PC-9 (cell line): ENCODE measurements around the gene C17orf100. TPM values are rescaled to one million over a fixed set of nuclear protein-coding genes. Genes with fewer than 3 reads are reported as not detected.
"Not testable (repeated sequence)": the region's sequence is repeated elsewhere in the genome, so short reads cannot be mapped to it uniquely, and the experiment has no call there.

Experiments
- BruUV-seq: library from RNA; stranded (reverse); fragments of 400-500 nt; replicated peaks from 2 replicates; lab custom pipeline; 2021; lab: Mats Ljungman, UMichigan
- CTCF ChIA-PET: fragments of 300-600 bp; sonication (Branson Sonifier 250); formaldehyde crosslinking; loops from one replicate; lab custom pipeline; 2022; ENCODE audit warnings: antibody characterized with exemption; lab: Charles Lee
- POLR2A ChIA-PET: fragments of 300-600 bp; sonication (Branson Sonifier 250); formaldehyde crosslinking; loops from one replicate; lab custom pipeline; 2022; ENCODE audit warnings: antibody characterized with exemption; ENCODE audit not compliant: unreplicated experiment; lab: Charles Lee
- DNase-seq, 2 experiments: peaks; one replicate each; pipeline versions ENCODE4 v3.0.0 to v3.0.0-alpha.2; 2015 to 2022; ENCODE audit warnings: mixed read lengths in 1 of 2
- H2AFZ ChIP-seq: fragments of 200-600 bp; sonication (generic); 2 replicates; pipeline ENCODE4 v1.8.1; 2017; ENCODE audit warnings: antibody characterized with exemption
- H3F3A ChIP-seq: fragments of 200-600 bp; sonication (generic); 2 replicates; pipeline ENCODE4 v1.8.1; 2017; ENCODE audit warnings: antibody characterized with exemption, mild to moderate bottlenecking, low read depth; ENCODE audit not compliant: insufficient read depth
- H3K27ac ChIP-seq: fragments of 200-600 bp; sonication (generic); 2 replicates; pipeline ENCODE4 v1.6.1; 2016; ENCODE audit warnings: mixed run types
- H3K27me3 ChIP-seq: fragments of 200-600 bp; sonication (generic); 2 replicates; pipeline ENCODE4 v1.6.1; 2016; ENCODE audit warnings: low read depth, mixed run types; ENCODE audit not compliant: insufficient read depth
- H3K36me3 ChIP-seq: fragments of 200-600 bp; sonication (generic); 2 replicates; pipeline ENCODE4 v1.6.1; 2016; ENCODE audit warnings: low read depth, mixed run types
- H3K4me1 ChIP-seq: fragments of 200-600 bp; sonication (generic); replicated peaks from 2 replicates; pipeline ENCODE4 v1.6.1; 2016; ENCODE audit warnings: mixed run types; ENCODE audit not compliant: insufficient read depth
- H3K4me2 ChIP-seq: fragments of 200-600 bp; sonication (generic); 2 replicates; pipeline ENCODE4 v1.6.1; 2017; ENCODE audit warnings: mixed run types
- H3K4me3 ChIP-seq: fragments of 200-600 bp; sonication (generic); 2 replicates; pipeline ENCODE4 v1.6.1; 2016; ENCODE audit warnings: mixed run types
- H3K79me2 ChIP-seq: fragments of 200-600 bp; sonication (generic); 2 replicates; pipeline ENCODE4 v1.6.1; 2017; ENCODE audit warnings: low read depth, mixed run types
- H3K9me2 ChIP-seq: fragments of 200-600 bp; sonication (generic); 2 replicates; pipeline ENCODE4 v1.8.1; 2017; ENCODE audit warnings: mild to moderate bottlenecking; ENCODE audit not compliant: insufficient read depth
- H3K9me3 ChIP-seq: fragments of 200-600 bp; sonication (generic); 2 replicates; pipeline ENCODE4 v1.8.1; 2016; ENCODE audit warnings: low read depth; ENCODE audit not compliant: insufficient read depth
- H4K20me1 ChIP-seq: fragments of 200-600 bp; sonication (generic); 2 replicates; pipeline ENCODE4 v1.8.1; 2017; ENCODE audit not compliant: insufficient read depth
- EZH2 ChIP-seq: fragments of 200-600 bp; sonication (generic); IDR thresholded peaks from 2 replicates; pipeline ENCODE4 v1.8.0; 2017; ENCODE audit warnings: antibody characterized with exemption, low read depth
- intact Hi-C: fragments of 100-400 bp; cut with micrococcal nuclease; formaldehyde crosslinking; loops from one replicate; pipeline ENCODE4 v1.10.0; 2022; ENCODE audit not compliant: unreplicated experiment
- total RNA-seq: library from RNA; stranded (reverse); gene quantifications from 2 replicates; pipeline ENCODE4 v1.2.3, GENCODE V29; 2021
- TF ChIP-seq, protein P1 (sequence below): fragments of 200-600 bp; sonication (generic); conservative IDR thresholded peaks from 2 replicates; pipeline ENCODE4 v1.6.1; 2017; ENCODE audit warnings: mixed run types, antibody characterized with exemption, mild to moderate bottlenecking, moderate library complexity

The C17orf100 gene
- total RNA-seq, 1 experiment from 2014 or later, result 4.4 TPM

DNA sequence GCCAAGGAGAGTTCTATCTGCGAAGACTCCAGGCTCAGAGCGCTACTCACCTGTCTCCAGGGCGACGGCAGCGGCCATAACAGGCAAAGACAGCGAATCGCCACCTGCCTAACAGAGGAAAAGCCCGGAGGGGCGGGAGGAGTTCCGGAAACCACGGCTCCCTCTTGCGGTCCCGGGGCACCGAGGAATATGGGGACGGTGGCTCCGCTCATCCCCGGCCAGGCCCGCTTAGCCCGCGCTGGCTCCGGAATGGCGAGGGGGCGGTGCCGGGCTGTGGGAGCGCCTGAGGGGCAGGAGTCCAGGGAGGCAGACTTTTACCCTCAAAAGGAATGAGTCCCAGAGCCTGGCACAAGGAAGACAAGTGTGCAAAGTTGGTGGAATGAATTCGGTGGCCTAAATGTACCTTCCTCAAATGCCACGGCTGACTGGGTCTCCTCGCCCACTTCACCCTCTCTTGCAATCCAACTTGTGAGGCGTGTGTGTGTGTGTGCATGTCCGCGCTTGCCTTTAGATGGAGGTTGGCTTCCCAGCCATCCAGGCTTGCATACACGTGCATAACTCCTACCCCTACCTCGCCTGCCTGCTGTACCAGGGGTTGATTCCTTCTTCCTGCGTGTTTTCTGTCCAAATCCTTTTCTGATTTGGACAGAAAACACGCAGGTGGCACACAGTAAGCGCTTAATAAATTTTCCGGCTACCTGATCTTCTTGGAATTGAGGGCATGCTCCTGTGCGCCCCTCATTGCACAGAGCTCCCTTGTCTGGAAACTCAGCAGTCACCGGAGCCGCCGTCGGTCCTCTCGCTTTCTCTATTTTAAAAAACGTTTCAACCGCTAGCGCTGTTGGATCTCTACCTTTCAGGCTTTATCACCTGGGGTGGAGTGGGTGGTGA is 3.5 kb downstream of the C17orf100 start:
- H3K27me3 ChIP-seq, result no peaks in the 10 kb centered on the region
- ChIA-PET POLR2A (no interaction called here), CTCF (no interaction called here)
- no peak overlapping the region for H3K4me3 ChIP-seq
- BruUV-seq, result no TSS peak
- no peak overlapping the region for H3K27ac ChIP-seq
- no peak overlapping the region for H3K4me2 ChIP-seq
- no peaks in the 10 kb centered on the region for H3K9me2 ChIP-seq
- no peak overlapping the region for H2AFZ ChIP-seq
- TF ChIP-seq EZH2, result no peak
- TF ChIP-seq, protein P1, sequence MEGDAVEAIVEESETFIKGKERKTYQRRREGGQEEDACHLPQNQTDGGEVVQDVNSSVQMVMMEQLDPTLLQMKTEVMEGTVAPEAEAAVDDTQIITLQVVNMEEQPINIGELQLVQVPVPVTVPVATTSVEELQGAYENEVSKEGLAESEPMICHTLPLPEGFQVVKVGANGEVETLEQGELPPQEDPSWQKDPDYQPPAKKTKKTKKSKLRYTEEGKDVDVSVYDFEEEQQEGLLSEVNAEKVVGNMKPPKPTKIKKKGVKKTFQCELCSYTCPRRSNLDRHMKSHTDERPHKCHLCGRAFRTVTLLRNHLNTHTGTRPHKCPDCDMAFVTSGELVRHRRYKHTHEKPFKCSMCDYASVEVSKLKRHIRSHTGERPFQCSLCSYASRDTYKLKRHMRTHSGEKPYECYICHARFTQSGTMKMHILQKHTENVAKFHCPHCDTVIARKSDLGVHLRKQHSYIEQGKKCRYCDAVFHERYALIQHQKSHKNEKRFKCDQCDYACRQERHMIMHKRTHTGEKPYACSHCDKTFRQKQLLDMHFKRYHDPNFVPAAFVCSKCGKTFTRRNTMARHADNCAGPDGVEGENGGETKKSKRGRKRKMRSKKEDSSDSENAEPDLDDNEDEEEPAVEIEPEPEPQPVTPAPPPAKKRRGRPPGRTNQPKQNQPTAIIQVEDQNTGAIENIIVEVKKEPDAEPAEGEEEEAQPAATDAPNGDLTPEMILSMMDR, result no peak
- no peaks in the 10 kb centered on the region for H3K9me3 ChIP-seq
- DNase-seq, result no peak
- H3K36me3 ChIP-seq, result no peaks in the 10 kb centered on the region
- H3K79me2 ChIP-seq, result peaks cover 23% of the 10 kb centered on the region
- H3F3A ChIP-seq, result peaks cover 14% of the 10 kb centered on the region
- H4K20me1 ChIP-seq, result peaks cover 6% of the 10 kb centered on the region
- intact Hi-C loops, result no loop called here
- peaks cover 38% of the 10 kb centered on the region for H3K4me1 ChIP-seq

DNA sequence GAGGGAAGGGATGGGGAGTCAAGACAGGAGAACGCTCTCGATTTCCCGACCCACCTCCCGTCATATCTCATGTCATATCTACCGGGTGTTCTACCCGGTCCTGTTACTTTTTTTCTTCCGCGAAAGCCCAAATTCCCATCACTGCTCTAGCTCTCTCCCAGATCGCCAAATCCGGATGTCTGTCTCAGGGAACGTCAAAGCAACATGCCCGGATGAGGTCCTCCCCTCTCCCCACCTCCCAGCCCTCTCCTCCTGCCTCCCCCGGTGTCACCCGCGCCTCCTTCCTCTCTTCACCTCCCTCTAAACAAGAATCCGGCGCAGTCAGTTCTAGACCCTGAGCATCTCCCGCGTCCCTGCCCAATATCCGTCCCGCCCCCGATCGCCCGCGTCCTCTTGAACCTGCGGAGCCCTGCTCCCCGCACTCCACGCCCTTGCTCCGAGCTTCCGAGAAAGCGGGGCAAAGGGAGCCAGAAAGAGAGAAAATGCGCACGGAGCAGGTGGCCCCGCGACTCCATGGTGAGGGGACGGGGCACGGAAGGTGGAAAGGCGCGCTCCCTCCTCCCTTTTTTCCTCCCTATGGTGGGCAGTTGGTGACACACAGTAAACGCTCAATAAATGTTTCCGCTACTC is 4.3 kb downstream of the C17orf100 start:
- intact Hi-C loops, DNase-seq, H4K20me1 ChIP-seq, POLR2A ChIA-PET, H2AFZ ChIP-seq, H3K9me3 ChIP-seq, H3K9me2 ChIP-seq, H3F3A ChIP-seq, H3K27ac ChIP-seq, BruUV-seq, H3K27me3 ChIP-seq, H3K36me3 ChIP-seq, CTCF ChIA-PET: not testable (repeated sequence)
- Histone ChIP-seq H3K79me2 (peaks cover 16% of the 10 kb centered on the region), H3K4me3 (peak overlapping the region; percentile 48; the same call in 1 of the 2 replicates), H3K4me1 (peaks cover 33% of the 10 kb centered on the region), H3K4me2 (peak overlapping the region; percentile 61)

DNA sequence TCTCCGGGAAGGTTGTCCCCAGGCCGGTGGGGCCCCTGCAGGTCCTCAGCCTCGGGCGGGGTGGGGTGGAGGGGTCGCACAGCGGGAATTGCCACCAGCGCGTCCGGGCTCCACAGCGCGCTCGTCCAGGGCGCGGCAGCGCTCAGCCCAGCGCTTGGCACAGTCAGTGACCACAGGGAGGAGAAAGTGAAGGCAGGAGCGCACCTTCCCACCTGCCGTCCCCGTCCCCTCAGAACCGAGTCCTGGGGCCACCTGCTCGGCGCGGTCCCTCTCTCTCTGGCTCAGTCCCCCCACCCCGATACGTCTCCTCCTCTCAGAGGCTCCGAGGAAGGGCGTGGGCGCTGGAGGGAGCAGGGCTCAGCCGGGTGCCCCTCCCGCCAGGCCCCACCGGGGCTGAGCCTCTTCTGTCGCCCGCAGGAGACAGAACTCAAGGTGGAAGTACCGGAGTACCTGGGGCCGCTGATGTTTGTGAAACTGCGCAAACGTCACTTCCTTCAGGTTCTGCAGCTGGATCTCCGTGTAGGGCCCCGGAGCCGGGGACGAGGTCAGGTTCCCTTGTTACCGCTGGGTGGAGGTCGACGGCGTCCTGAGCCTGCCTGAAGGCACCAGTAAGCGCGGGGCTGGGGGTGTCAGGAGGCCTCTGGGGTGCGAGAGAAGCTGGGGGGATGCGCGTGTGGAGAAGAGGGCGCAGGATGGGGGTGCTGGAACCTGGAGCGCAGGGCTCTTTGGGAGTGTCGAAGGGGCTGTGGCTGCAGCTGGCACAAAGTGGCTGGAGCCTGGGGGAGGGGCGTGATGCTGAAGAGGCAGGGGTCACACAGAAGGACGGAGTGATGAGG is 5.5 kb downstream of the C17orf100 start:
- peak in 1 of 2 experiments; percentile 40 for DNase-seq
- H3K27me3 ChIP-seq, H3K79me2 ChIP-seq, CTCF ChIA-PET, H3K9me3 ChIP-seq, intact Hi-C loops, H3K27ac ChIP-seq, H3K36me3 ChIP-seq, H4K20me1 ChIP-seq, H3K9me2 ChIP-seq: not testable (repeated sequence)
- H2AFZ ChIP-seq, result peak overlapping the region; percentile 77; the same call in 1 of the 2 replicates
- H3K4me3 ChIP-seq, result peak overlapping the region; percentile 63
- TSS peak; percentile 25 for BruUV-seq
- H3K4me2 ChIP-seq, result peak overlapping the region; percentile 78
- H3K4me1 ChIP-seq, result peaks cover 29% of the 10 kb centered on the region
- peaks cover 10% of the 10 kb centered on the region; the same call in 1 of the 2 replicates for H3F3A ChIP-seq
- POLR2A ChIA-PET, result interaction anchor here (0.7 kb wide), 1 partner anchor 90 kb away, joined by 4 read pairs; no protein-coding TSS in a partner anchor
